ENCODE measurements around the gene ATXN2. TPM values are rescaled to one million over a fixed set of nuclear protein-coding genes. Genes with fewer than 3 reads are reported as not detected.

The ATXN2 gene
- total RNA-seq, 4 donors from 2014 or later, result 35.1 to 70.0 (median 55.4) TPM

GRCh38 chr12:111580737-111581136 lies 18.4 kb downstream of the ATXN2 start:
- ATAC-seq (ENCODE audit: low FRiP score) (no peak), DNase-seq (ENCODE audit: low spot score) (no peak)
- TF ChIP-seq CTCF (IDR thresholded peaks at IDR 0.05), result no peak

GRCh38 chr12:111580119-111580425 lies 19.0 kb downstream of the ATXN2 start:
- no peak for DNase-seq (ENCODE audit: low spot score)
- TF ChIP-seq CTCF (IDR thresholded peaks at IDR 0.05), result no peak
- no peak for ATAC-seq (ENCODE audit: low FRiP score)

- ATAC-seq (ENCODE audit: low FRiP score) (no peak), DNase-seq (ENCODE audit: low spot score) (no peak)
- no peak for TF ChIP-seq CTCF (IDR thresholded peaks at IDR 0.05)
These were observed 20.2 kb downstream of the ATXN2 start for GRCh38 chr12:111578971-111579340.

- DNase-seq (ENCODE audit: low spot score) (no peak), ATAC-seq (ENCODE audit: low FRiP score) (no peak)
- TF ChIP-seq CTCF (IDR thresholded peaks at IDR 0.05), result no peak
These were observed 20.7 kb downstream of the ATXN2 start for GRCh38 chr12:111578276-111578970.

GRCh38 chr12:111574797-111575443 lies 24.2 kb downstream of the ATXN2 start:
- TF ChIP-seq CTCF (IDR thresholded peaks at IDR 0.05), result no peak
- DNase-seq (ENCODE audit: low spot score) (no peak), ATAC-seq (ENCODE audit: low FRiP score) (no peak)

GRCh38 chr12:111573476-111573875 lies 25.6 kb downstream of the ATXN2 start:
- TF ChIP-seq CTCF (IDR thresholded peaks at IDR 0.05), result no peak
- DNase-seq (ENCODE audit: low spot score), result no peak
- ATAC-seq (ENCODE audit: low FRiP score), result no peak
